ENCODE results near the gene DCUN1D4.

The DCUN1D4 gene

GRCh38 chr4:51851937-51852290 is 9.0 kb downstream of the DCUN1D4 start:
- no peak for TF ChIP-seq CTCF (IDR thresholded peaks at IDR 0.05; ENCODE audit: low read length, missing control alignments)
- no peak for DNase-seq (ENCODE audit: low read depth)
- H3K4me3 ChIP-seq (replicated peaks; ENCODE audit: low read depth, low read length) = no peak overlapping the region

- no peak overlapping the region for H3K4me3 ChIP-seq (replicated peaks; ENCODE audit: low read depth, low read length)
- DNase-seq (ENCODE audit: low read depth) = no peak
- TF ChIP-seq CTCF (IDR thresholded peaks at IDR 0.05; ENCODE audit: low read length, missing control alignments) = no peak
These were observed 10.2 kb downstream of the DCUN1D4 start for GRCh38 chr4:51853027-51853682.

- no peak for DNase-seq (ENCODE audit: low read depth)
- no peak for TF ChIP-seq CTCF (IDR thresholded peaks at IDR 0.05; ENCODE audit: low read length, missing control alignments)
These were observed 12.3 kb downstream of the DCUN1D4 start for GRCh38 chr4:51855270-51855669.

GRCh38 chr4:51855751-51856150 is 12.8 kb downstream of the DCUN1D4 start:
- no peak overlapping the region for H3K4me3 ChIP-seq (replicated peaks; ENCODE audit: low read depth, low read length)
- no peak for TF ChIP-seq CTCF (IDR thresholded peaks at IDR 0.05; ENCODE audit: low read length, missing control alignments)
- DNase-seq (ENCODE audit: low read depth) = no peak

More at GRCh38 chr4:51855270-51855669, 12.3 kb downstream of the DCUN1D4 start:
- no peak overlapping the region for H3K4me3 ChIP-seq (replicated peaks; ENCODE audit: low read depth, low read length)

- DNase-seq (ENCODE audit: low read depth) = no peak
- TF ChIP-seq CTCF (IDR thresholded peaks at IDR 0.05; ENCODE audit: low read length, missing control alignments) = no peak
These were observed 15.8 kb downstream of the DCUN1D4 start for GRCh38 chr4:51858605-51859202.

GRCh38 chr4:51859476-51860031 is 16.6 kb downstream of the DCUN1D4 start:
- no peak for TF ChIP-seq CTCF (IDR thresholded peaks at IDR 0.05; ENCODE audit: low read length, missing control alignments)
- no peak for DNase-seq (ENCODE audit: low read depth)
- H3K4me3 ChIP-seq (replicated peaks; ENCODE audit: low read depth, low read length) = no peak overlapping the region

More at GRCh38 chr4:51858605-51859202, 15.8 kb downstream of the DCUN1D4 start:
- H3K4me3 ChIP-seq (replicated peaks; ENCODE audit: low read depth, low read length) = no peak overlapping the region
